ENCODE data around the gene CNTN5.

Gene CNTN5

GRCh38 chr11:100133114-100133513, 1112.4 kb downstream of the CNTN5 start:
- no peak for DNase-seq

DNA sequence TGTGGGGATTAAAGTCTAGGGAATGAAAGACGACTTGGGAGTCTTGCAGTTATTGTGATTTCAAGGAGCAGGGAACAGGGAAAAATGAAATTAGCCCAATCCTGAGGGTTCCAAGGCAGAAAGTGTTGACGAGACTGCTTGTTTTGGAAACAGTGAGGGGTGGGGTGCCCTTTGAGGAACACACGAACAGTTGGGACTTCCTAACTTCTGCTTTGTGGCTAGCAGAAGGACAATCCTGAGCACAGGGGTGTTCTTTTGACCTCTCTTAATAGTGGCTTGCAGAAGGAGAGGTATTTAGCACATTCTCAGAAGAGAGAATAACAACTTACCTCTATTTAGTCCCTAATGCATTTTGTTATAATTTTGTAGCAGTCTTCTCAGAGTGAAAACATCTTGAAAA, 1120.5 kb downstream of the CNTN5 start:
- DNase-seq: no peak

GRCh38 chr11:100151944-100152343, 1131.2 kb downstream of the CNTN5 start:
- no peak for DNase-seq

- DNase-seq: no peak
Measured at GRCh38 chr11:100152766-100153165, 1132.0 kb downstream of the CNTN5 start.

DNA sequence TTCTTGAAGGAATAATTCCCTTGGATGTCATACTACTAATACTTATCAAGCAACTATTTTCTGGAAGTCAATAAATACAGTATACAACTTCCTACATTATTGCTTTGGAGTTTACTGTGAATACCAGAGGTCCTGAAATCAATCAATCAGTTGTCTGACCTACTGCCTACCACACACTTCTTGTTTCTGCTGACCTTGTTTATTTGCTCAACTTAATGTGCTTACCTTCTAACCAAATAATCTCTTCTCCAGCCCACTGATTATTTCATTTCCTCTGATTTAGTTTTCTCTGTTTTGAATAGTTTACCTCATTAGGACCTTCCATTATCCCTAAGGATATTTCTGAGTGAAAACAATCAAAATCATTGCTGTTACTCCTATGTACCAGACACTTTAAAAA, 1142.7 kb downstream of the CNTN5 start:
- DNase-seq: no peak

DNA sequence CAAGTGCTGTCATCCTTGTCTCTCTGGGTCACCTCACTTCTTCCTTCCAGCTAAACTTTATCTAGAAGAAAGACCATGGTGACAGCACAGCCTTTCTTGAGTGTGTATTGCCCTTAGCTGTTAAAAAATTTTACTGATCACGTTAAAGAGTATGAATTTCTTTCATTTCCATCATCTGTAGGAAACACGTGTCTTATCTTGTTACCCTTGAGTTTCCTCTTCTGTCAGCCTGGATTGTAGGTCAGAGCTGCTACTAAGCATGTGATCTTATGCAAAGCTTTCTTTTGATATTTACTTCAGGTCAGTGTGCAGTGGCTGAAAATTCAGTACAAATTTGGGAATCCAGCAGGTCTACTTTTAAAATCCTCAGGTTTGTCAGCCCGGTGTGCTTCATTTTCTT, 1154.1 kb downstream of the CNTN5 start:
- no peak for DNase-seq

DNA sequence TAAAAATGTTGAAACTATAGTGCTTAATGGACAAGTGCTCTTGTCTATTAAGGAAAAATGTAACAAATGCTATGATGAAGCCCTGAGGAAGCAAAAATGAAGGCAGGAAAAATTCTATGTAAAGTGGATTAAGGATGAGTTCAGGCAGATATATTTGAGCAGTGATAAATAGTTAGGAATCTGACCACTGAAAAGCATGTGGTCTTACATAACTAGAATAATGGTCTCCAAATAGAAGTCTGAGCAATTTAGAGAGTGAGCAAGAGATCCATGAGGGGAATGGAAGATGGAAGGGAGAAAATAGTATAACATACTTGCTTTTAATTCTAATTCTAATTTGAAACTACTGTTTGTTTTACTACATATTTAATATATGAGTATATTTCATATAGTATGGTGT, 1155.7 kb downstream of the CNTN5 start:
- DNase-seq: no peak

GRCh38 chr11:100177651-100178050, 1156.9 kb downstream of the CNTN5 start:
- no peak for DNase-seq

- no peak for DNase-seq
Measured at GRCh38 chr11:100182350-100182749, 1161.6 kb downstream of the CNTN5 start.

- DNase-seq: no peak
Measured at GRCh38 chr11:100182927-100183326, 1162.2 kb downstream of the CNTN5 start.

- no peak for DNase-seq
Measured at GRCh38 chr11:100185588-100185987, 1164.8 kb downstream of the CNTN5 start.

- DNase-seq: no peak
Measured at GRCh38 chr11:100188137-100188783, 1167.5 kb downstream of the CNTN5 start.

- DNase-seq: no peak
Measured at GRCh38 chr11:100190395-100190794, 1169.6 kb downstream of the CNTN5 start.

GRCh38 chr11:100192181-100192580, 1171.4 kb downstream of the CNTN5 start:
- no peak for DNase-seq

- no peak for DNase-seq
Measured at GRCh38 chr11:100203789-100204188, 1183.0 kb downstream of the CNTN5 start.

DNA sequence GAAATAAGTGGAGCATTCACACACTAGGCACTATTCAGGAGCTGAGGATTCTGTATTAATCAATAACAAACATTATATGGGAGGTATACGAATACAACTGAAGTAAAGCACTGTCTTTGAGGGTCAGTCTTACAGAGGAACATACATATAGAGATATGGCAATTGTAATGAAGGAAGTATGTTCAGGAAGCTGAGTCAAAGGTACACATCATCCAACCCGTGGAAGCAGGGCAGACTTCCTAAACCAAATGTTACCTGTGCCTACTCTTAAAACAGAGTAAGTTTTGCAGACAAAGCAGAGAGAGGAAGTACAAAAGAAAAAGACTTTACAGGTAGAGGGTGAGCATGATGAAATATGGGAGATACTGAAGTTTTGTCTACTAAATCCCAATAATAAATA, 1185.2 kb downstream of the CNTN5 start:
- DNase-seq: no peak

GRCh38 chr11:100208207-100208606, 1187.5 kb downstream of the CNTN5 start:
- DNase-seq: no peak

DNA sequence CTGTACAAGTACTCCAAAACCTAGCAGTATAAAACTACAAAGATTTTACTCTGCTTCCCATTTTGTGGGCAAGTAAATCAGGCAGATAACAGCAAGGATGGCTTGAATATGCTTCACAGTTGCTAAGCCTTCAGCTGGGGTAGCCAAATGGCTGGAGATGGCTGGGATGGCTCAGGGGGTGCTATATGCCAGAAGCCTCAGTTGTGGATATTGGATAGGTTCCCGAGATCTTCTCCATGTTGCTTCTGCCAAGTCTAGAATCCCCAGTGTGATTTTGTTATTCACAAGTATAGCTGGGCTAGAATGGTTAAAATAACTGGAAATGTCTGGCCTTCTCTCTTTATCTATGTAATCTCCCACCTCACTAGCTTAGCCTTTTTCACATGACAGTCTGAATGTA, 1194.0 kb downstream of the CNTN5 start:
- no peak for DNase-seq

DNA sequence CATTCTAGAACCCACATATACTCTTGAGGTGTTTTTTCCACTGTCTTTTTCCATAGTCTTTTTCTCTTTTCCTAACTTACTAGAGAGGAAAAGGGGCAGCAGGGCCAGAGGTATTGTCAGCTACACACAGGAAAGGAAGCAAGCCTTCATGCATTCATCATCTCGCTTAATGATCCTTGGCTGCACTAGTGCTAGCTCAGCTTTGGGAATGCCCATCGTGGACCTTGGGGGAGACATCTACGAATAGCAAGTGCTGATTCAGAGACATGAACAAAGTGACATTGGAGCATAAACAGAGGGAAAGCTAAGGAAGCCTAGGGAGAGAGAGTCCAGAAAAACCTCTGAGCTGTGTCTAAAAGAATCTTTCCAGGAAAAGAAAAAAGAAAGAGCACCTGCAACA, 1200.1 kb downstream of the CNTN5 start:
- no peak for DNase-seq

GRCh38 chr11:100221791-100222190, 1201.0 kb downstream of the CNTN5 start:
- no peak for DNase-seq

- DNase-seq: no peak
Measured at GRCh38 chr11:100224541-100225034, 1203.8 kb downstream of the CNTN5 start.

- no peak for DNase-seq
Measured at GRCh38 chr11:100229086-100229485, 1208.3 kb downstream of the CNTN5 start.

GRCh38 chr11:100232006-100232405, 1211.3 kb downstream of the CNTN5 start:
- no peak for DNase-seq

DNA sequence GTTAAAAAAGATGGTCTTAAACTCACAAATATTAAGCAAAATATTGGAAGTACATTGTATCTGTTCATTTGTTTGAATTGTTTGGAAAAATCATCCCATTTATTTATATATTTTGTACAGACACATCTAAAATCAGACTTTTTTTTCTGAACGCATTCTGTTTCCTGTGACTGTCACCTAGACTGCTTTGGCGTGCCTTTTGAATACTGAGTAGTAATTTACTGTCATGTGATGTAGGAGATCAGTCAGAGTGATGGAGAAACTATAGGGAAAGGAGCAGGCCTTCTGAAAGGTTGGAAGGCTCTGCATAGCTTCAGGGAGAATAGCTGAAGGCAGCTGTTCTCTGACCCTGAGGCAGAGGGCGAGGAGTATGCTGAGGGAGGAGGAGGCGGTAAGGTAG, 1214.3 kb downstream of the CNTN5 start:
- no peak for DNase-seq

GRCh38 chr11:100240025-100240539, 1219.3 kb downstream of the CNTN5 start:
- no peak for DNase-seq
